Heart right ventricle (tissue), 16 donors: Measurements from ENCODE around the gene IAPP. TPM values are rescaled to one million over a fixed set of nuclear protein-coding genes. Genes with fewer than 3 reads are reported as not detected.

Experiments used
- ATAC-seq, 8 donors: fragments of 200-7000 bp; cut with Tn5 transposase; one replicate each; pipeline ENCODE4 v1.9.1; 2020; ENCODE audit warnings: mild to moderate bottlenecking in 8 of 8, moderate library complexity in 8 of 8, moderate number of reproducible peaks in 1 of 8
- DNase-seq, 2 donors: peaks; one replicate each; pipeline ENCODE4 v3.0.0-alpha.2; 2020
- H3K27ac ChIP-seq, 10 donors: fragments of 200-600 bp; sonication (generic) in 2 of 10; one replicate each; pipeline versions ENCODE4 v1.5.0 to v1.8.0; 2020 to 2022; ENCODE audit warnings: mild to moderate bottlenecking in 3 of 10
- H3K27me3 ChIP-seq, 7 donors: fragments of 200-600 bp; one replicate each; pipeline ENCODE4 v1.8.0; 2021 to 2022; ENCODE audit warnings: mild to moderate bottlenecking in 2 of 7
- H3K36me3 ChIP-seq, 9 donors: fragments of 200-600 bp; sonication (generic) in 1 of 9; one replicate each; pipeline versions ENCODE4 v1.5.0 to v1.8.0; 2020 to 2022; ENCODE audit warnings: mild to moderate bottlenecking in 2 of 9
- H3K4me1 ChIP-seq, 9 donors: fragments of 200-600 bp; sonication (generic) in 1 of 9; one replicate each; pipeline versions ENCODE4 v1.5.0 to v1.8.0; 2020 to 2022; ENCODE audit warnings: mild to moderate bottlenecking in 4 of 9
- H3K4me3 ChIP-seq, 10 donors: fragments of 200-600 bp; sonication (generic) in 2 of 10; one replicate each; pipeline versions ENCODE4 v1.5.0 to v1.8.0; 2020 to 2022; ENCODE audit warnings: mild to moderate bottlenecking in 7 of 10, moderate library complexity in 2 of 10
- H3K9me3 ChIP-seq, 11 donors: fragments of 200-600 bp in 10 of 11; sonication (generic) in 2 of 11; one replicate each; pipeline versions ENCODE4 v1.5.0 to v1.8.0; 2013 to 2022; ENCODE audit warnings: mild to moderate bottlenecking in 2 of 11, control low read depth in 1 of 11, moderate library complexity in 1 of 11
- CTCF ChIP-seq, 9 donors: fragments of 200-600 bp; sonication (generic) in 2 of 9; IDR thresholded peaks; one replicate each; pipeline versions ENCODE4 v1.5.0 to v1.8.0; 2021 to 2022; ENCODE audit warnings: antibody characterized with exemption in 9 of 9, mild to moderate bottlenecking in 5 of 9, moderate library complexity in 1 of 9
- WGBS, 2 donors: extraction: QIAGEN DNeasy Blood & Tissue Kit; methylation state at CpG; one replicate each; pipeline ENCODE4 v1.1.7; 2013; ENCODE audit warnings: inconsistent platforms in 1 of 2; 5-methylcytosine and 5-hydroxymethylcytosine counted together
- intact Hi-C, 10 donors: fragments of 100-400 bp; cut with DNase I; formaldehyde crosslinking; loops; one replicate each; pipeline versions ENCODE4 v1.11.1 to v1.14.2; 2022
- polyA plus RNA-seq, 2 donors: library from polyadenylated mRNA; stranded (reverse); fragments of 200-250 nt; gene quantifications; one replicate each; pipeline ENCODE4 v1.2.3, GENCODE V29; 2013
- total RNA-seq, 10 donors: library from RNA; stranded (reverse); fragmentation: NEBNext Ultra II Directional in 3 of 10; extraction: Animal tissue kit (Norgen Biotek cat#: 25700) in 3 of 10; gene quantifications; one replicate each; pipeline versions ENCODE4 v1.2.1 to v1.2.4, GENCODE V29; 2021 to 2023
- donor health status: Arrhythmogenic right ventricular cardiomyopathy.
- donor health status: ischemic (EF 13 %, LVEDD 7.1; RV severe dilation, severe dysfunction).
- donor health status: healthy with polysubstance abuse.
- donor health status: DM: no; HTN: yes; CAD: no.
- donor health status: DM: no; HTN: no; CAD: no.
- donor health status: ischemic (EF 25% LVEDD 6.9; RV normal size, moderate dysfunction).
- donor health status: ischemic (EF 25% LVEDD 5.7; RV mildly dilated, moderate dysfunction).
- donor health status: healthy.
- donor health status: DM: yes; HTN: yes; CAD: no.
- donor health status: Ischemic cardiomyopathy.
- donor health status: ischemic (EF 35%, LVEDD 5.7; RV mildly dilated, moderate dysfunction).
- donor health status: nonischemic (EF 11% LVEDD 7.7; RV severe dilation, severe dysfunction).
- donor health status: DM: yes; HTN: yes; CAD: no.
- donor health status: PGD.
- donor health status: ischemic (EF 29% LVEDD 5.4; RV normal size, mild dysfunction).
- donor health status: nonischemic (EF 23%, LVEDD 6.1; RV moderate dilation, normal function).

Gene IAPP
- total and polyA plus RNA-seq, 12 donors: 0.09 TPM; not detected in 11

- no peak for TF ChIP-seq CTCF (IDR thresholded peaks at IDR 0.05)
- 59 to 64% methylated on average over 1 of the region's 1 CpG for WGBS, 2 donors
- no peaks in the 10 kb centered on the region for H3K27me3 ChIP-seq
- ATAC-seq: no peak
- H3K27ac ChIP-seq: no peak overlapping the region
- H3K4me1 ChIP-seq: no peaks in the 10 kb centered on the region
- no peak for DNase-seq
- H3K9me3 ChIP-seq: peaks cover 0 to 62% (median 15%) of the 10 kb centered on the region in 11 donors
- no peaks in the 10 kb centered on the region for H3K36me3 ChIP-seq
- intact Hi-C loops: no loop called here
- H3K4me3 ChIP-seq: no peak overlapping the region
Observed at GRCh38 chr12:21330682-21331253, 41.9 kb upstream of the IAPP start.

- H3K4me1 ChIP-seq: no peaks in the 10 kb centered on the region
- no peak for DNase-seq
- ATAC-seq: no peak
- intact Hi-C loops: no loop called here
- H3K36me3 ChIP-seq: no peaks in the 10 kb centered on the region
- H3K27me3 ChIP-seq: no peaks in the 10 kb centered on the region
- no peak for TF ChIP-seq CTCF (IDR thresholded peaks at IDR 0.05)
- H3K27ac ChIP-seq: no peak within 1 kb of the TSS
- 52 to 57% methylated on average over 3 of the region's 3 CpGs for WGBS, 2 donors
- no peak within 1 kb of the TSS for H3K4me3 ChIP-seq
- peaks cover 0 to 23% (median 6%) of the 10 kb centered on the region in 11 donors for H3K9me3 ChIP-seq
Observed at GRCh38 chr12:21334771-21335325, 37.9 kb upstream of the IAPP start, which contains the start of gene SLCO1A2. Gene SLCO1A2 (minus strand): TSS chr12:21334917. CDS start chr12:21334647, 270 bp downstream.

GRCh38 chr12:21336656-21337055 lies 36.0 kb upstream of the IAPP start:
- H3K4me1 ChIP-seq: no peaks in the 10 kb centered on the region
- intact Hi-C loops: no loop called here
- TF ChIP-seq CTCF (IDR thresholded peaks at IDR 0.05): no peak
- no peaks in the 10 kb centered on the region for H3K27me3 ChIP-seq
- H3K27ac ChIP-seq: no peak overlapping the region
- 65 to 71% methylated on average over 5 of the region's 5 CpGs for WGBS, 2 donors
- H3K36me3 ChIP-seq: no peaks in the 10 kb centered on the region
- H3K4me3 ChIP-seq: no peak overlapping the region
- H3K9me3 ChIP-seq: peaks cover 0 to 5% (median 0%) of the 10 kb centered on the region in 11 donors
- no peak for DNase-seq
- no peak for ATAC-seq

GRCh38 chr12:21337453-21337852 lies 35.2 kb upstream of the IAPP start:
- Histone ChIP-seq H3K27me3 (no peaks in the 10 kb centered on the region), H3K9me3 (no peaks in the 10 kb centered on the region), H3K27ac (no peak overlapping the region), H3K4me1 (no peaks in the 10 kb centered on the region), H3K4me3 (no peak overlapping the region), H3K36me3 (no peaks in the 10 kb centered on the region)
- DNase-seq (no peak), ATAC-seq (no peak)
- no peak for TF ChIP-seq CTCF (IDR thresholded peaks at IDR 0.05)
- intact Hi-C loops: no loop called here
